Measurements from ENCODE around the gene ADAMTSL4.
"Not testable (repeated sequence)": the region's sequence is repeated elsewhere in the genome, so short reads cannot be mapped to it uniquely, and the experiment has no call there.

ADAMTSL4 gene

GRCh38 chr1:150598346-150598745 is 49.1 kb downstream of the ADAMTSL4 start:
- DNase-seq: not testable (repeated sequence)

GRCh38 chr1:150601540-150601939 is 52.3 kb downstream of the ADAMTSL4 start:
- no peak for DNase-seq

- DNase-seq: not testable (repeated sequence)
These were observed 53.2 kb downstream of the ADAMTSL4 start for GRCh38 chr1:150602372-150602771.

GRCh38 chr1:150603711-150604110 is 54.5 kb downstream of the ADAMTSL4 start:
- no peak for DNase-seq

- DNase-seq: no peak
These were observed 55.0 kb downstream of the ADAMTSL4 start for GRCh38 chr1:150604226-150604588.

GRCh38 chr1:150605451-150605731 is 56.2 kb downstream of the ADAMTSL4 start:
- DNase-seq: not testable (repeated sequence)

- no peak for DNase-seq
These were observed 57.4 kb downstream of the ADAMTSL4 start for GRCh38 chr1:150606463-150607142.

- no peak for DNase-seq
These were observed 60.5 kb downstream of the ADAMTSL4 start for GRCh38 chr1:150609732-150610131.
